KMS-11 (cell line): Measurements from ENCODE around the gene GLRX2.
"Not testable (repeated sequence)": the region's sequence is repeated elsewhere in the genome, so short reads cannot be mapped to it uniquely, and the experiment has no call there.

Experiments used
- H2AFZ ChIP-seq: fragments of 200-600 bp; sonication (generic); 2 replicates; pipeline ENCODE4 v1.6.1; 2016; ENCODE audit warnings: antibody characterized with exemption, mixed run types, low read depth
- H3K27ac ChIP-seq: fragments of 200-600 bp; sonication (generic); 2 replicates; pipeline ENCODE4 v1.6.1; 2016; ENCODE audit warnings: mild to moderate bottlenecking, mixed run types
- H3K27me3 ChIP-seq: fragments of 200-600 bp; sonication (generic); 2 replicates; pipeline ENCODE4 v1.6.1; 2017; ENCODE audit warnings: mild to moderate bottlenecking, low read depth, mixed run types, moderate library complexity; ENCODE audit not compliant: insufficient read depth
- H3K36me3 ChIP-seq: fragments of 200-600 bp; sonication (generic); 2 replicates; pipeline ENCODE4 v1.6.1; 2017; ENCODE audit warnings: mild to moderate bottlenecking, mixed run types; ENCODE audit not compliant: insufficient read depth
- H3K4me1 ChIP-seq: fragments of 200-600 bp; sonication (generic); 2 replicates; pipeline ENCODE4 v1.6.1; 2016; ENCODE audit warnings: mild to moderate bottlenecking, low read depth, mixed run types; ENCODE audit not compliant: poor library complexity, severe bottlenecking
- H3K4me2 ChIP-seq: fragments of 200-600 bp; sonication (generic); 2 replicates; pipeline ENCODE4 v1.7.0; 2016; ENCODE audit warnings: mild to moderate bottlenecking, mixed run types
- H3K4me3 ChIP-seq: fragments of 200-600 bp; sonication (generic); IDR thresholded peaks from 2 replicates; pipeline ENCODE4 v1.6.1; 2017; ENCODE audit warnings: low read depth, low read length, mixed read lengths; ENCODE audit not compliant: insufficient read depth
- H3K79me2 ChIP-seq: fragments of 200-600 bp; sonication (generic); 2 replicates; pipeline ENCODE4 v1.6.1; 2016; ENCODE audit warnings: low read depth, mixed run types; ENCODE audit not compliant: insufficient read depth
- H3K9ac ChIP-seq: fragments of 200-600 bp; sonication (generic); 2 replicates; pipeline ENCODE4 v1.6.1; 2016; ENCODE audit warnings: mild to moderate bottlenecking, mixed run types
- H4K20me1 ChIP-seq: fragments of 200-600 bp; sonication (generic); 2 replicates; pipeline ENCODE4 v1.6.1; 2016; ENCODE audit warnings: mild to moderate bottlenecking, mixed run types; ENCODE audit not compliant: insufficient read depth
- TF ChIP-seq, protein P1 (sequence below): fragments of 200-600 bp; sonication (generic); conservative IDR thresholded peaks from 2 replicates; pipeline ENCODE4 v1.6.1; 2017; ENCODE audit warnings: low read depth, mild to moderate bottlenecking, antibody characterized with exemption, low read length, moderate library complexity, mixed read lengths

The GLRX2 gene

DNA sequence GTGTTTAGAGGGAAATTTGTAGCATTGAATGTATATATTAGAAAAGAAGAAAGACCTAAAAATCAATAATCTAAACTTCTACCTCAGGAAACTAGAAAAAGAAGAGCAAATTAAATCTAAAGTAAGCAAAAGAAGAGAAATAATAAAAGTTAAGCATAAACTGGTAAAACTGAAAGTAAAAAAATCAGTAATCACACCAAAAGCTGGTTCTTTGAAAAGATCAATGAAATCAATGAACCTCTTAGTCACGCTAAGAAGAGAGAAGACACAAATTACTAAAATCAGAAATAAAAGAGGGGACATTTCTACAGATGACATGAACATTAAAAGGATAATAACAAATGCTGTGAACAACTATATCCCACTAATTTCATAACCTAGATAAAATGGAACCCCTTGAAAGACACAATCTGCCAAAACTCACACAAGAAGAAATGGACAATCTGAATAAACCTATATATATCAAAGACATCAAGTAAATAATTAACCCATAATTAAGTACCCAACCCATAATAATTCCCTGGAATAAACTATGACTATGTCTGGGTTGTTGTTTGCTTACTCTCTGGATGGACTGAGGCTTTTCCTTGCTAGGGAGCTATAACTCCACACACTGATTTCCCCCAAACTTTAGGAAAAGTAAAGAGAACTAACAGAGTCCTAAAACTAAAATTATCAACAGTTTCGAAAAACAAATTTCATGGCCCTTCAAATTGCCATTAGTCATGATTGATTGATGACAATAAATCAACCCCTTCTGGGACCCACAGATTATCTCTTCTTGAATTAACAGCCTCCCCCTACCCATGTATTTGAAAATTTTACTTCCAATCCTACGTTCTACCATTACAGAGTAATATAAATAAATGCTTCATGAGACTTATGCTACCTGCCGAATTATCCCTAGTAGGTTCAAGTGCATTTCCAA lies 13.9 kb upstream of the GLRX2 start:
- Histone ChIP-seq H3K9ac (no peak overlapping the region), H2AFZ (no peak overlapping the region), H4K20me1 (no peaks in the 10 kb centered on the region), H3K4me3 (no peak overlapping the region), H3K4me1 (peaks cover 17% of the 10 kb centered on the region), H3K36me3 (no peaks in the 10 kb centered on the region), H3K79me2 (peaks cover 17% of the 10 kb centered on the region), H3K27ac (no peak overlapping the region), H3K4me2 (no peak overlapping the region), H3K27me3 (no peaks in the 10 kb centered on the region)
- TF ChIP-seq, protein P1, sequence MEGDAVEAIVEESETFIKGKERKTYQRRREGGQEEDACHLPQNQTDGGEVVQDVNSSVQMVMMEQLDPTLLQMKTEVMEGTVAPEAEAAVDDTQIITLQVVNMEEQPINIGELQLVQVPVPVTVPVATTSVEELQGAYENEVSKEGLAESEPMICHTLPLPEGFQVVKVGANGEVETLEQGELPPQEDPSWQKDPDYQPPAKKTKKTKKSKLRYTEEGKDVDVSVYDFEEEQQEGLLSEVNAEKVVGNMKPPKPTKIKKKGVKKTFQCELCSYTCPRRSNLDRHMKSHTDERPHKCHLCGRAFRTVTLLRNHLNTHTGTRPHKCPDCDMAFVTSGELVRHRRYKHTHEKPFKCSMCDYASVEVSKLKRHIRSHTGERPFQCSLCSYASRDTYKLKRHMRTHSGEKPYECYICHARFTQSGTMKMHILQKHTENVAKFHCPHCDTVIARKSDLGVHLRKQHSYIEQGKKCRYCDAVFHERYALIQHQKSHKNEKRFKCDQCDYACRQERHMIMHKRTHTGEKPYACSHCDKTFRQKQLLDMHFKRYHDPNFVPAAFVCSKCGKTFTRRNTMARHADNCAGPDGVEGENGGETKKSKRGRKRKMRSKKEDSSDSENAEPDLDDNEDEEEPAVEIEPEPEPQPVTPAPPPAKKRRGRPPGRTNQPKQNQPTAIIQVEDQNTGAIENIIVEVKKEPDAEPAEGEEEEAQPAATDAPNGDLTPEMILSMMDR: no peak

DNA sequence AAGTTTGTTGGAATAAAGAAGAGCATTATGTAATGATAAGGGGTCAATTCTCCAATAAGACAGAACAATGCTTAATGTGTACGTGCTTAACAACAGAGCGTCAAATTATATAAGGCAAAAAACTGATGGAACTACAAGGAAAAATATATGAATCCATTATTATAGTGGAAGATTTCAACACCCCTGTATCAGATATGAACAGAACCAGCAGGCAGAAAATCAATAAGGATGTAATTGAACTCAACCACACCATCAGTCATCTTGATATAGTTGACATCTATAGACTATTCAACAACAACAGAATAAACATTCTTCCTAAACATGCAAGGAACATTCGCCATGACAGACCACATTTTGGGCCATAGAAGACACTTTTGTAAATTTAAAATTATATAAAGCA lies 13.0 kb upstream of the GLRX2 start:
- Histone ChIP-seq H3K27me3 (no peaks in the 10 kb centered on the region), H3K9ac (no peak overlapping the region), H3K27ac (no peak overlapping the region), H4K20me1 (no peaks in the 10 kb centered on the region), H2AFZ (no peak overlapping the region), H3K4me3 (no peak overlapping the region), H3K4me1 (peaks cover 8% of the 10 kb centered on the region), H3K36me3 (no peaks in the 10 kb centered on the region), H3K4me2 (no peak overlapping the region), H3K79me2 (peaks cover 8% of the 10 kb centered on the region)
- TF ChIP-seq, protein P1: no peak

- H3K36me3 ChIP-seq, H3K79me2 ChIP-seq, H3K27ac ChIP-seq, H2AFZ ChIP-seq, H3K9ac ChIP-seq, H4K20me1 ChIP-seq, H3K4me3 ChIP-seq, H3K4me2 ChIP-seq, H3K27me3 ChIP-seq: not testable (repeated sequence)
- peaks cover 10% of the 10 kb centered on the region for H3K4me1 ChIP-seq
These were observed 12.0 kb upstream of the GLRX2 start for GRCh38 chr1:193117167-193117566.

DNA sequence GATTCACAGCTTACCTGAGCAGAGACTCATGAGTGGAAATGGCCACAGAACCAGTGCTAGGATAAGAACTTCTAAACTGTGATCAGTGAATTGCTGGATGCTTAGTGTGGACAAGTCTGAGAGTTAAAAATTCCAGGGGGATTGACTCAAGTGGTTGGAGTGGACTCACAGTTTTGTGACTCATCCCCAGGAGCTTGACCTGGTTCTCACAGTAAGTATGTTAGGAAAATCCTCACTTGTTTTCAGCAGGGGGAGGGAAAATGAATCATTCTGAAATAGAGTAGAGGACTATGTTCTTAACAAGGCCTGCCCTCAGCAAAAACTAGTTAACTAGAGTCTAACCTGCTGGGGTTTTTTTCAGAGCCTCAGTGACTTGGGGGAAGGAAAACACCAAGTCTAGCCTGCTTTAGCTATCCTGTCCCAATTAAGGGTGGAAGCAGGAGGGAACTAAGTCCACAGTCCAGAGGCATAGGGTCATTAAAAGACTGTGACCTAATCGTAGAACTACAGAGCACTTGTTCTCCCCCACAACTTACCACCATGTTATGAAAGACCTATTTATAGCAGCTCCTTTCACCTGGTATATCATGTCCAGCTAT lies 10.5 kb upstream of the GLRX2 start:
- Histone ChIP-seq H3K4me2 (no peak overlapping the region), H2AFZ (no peak overlapping the region), H3K36me3 (no peaks in the 10 kb centered on the region), H3K4me1 (peaks cover 19% of the 10 kb centered on the region), H3K4me3 (no peak overlapping the region), H3K27me3 (no peaks in the 10 kb centered on the region), H3K79me2 (no peaks in the 10 kb centered on the region), H4K20me1 (no peaks in the 10 kb centered on the region), H3K27ac (no peak overlapping the region), H3K9ac (no peak overlapping the region)
- TF ChIP-seq, protein P1: no peak
